ENCODE results near the gene TIMD4.

Gene TIMD4

GRCh38 chr5:156920042-156920860 is 42.8 kb downstream of the TIMD4 start:
- TF ChIP-seq ZNF70 (CRISPR knock-in tag; IDR thresholded peaks at IDR 0.05) (peak; percentile 84), PPARA (CRISPR knock-in tag; IDR thresholded peaks at IDR 0.05; ENCODE audit: borderline replicate concordance) (no peak)
- ATAC-seq: no peak

GRCh38 chr5:156918311-156918845 is 44.6 kb downstream of the TIMD4 start:
- ATAC-seq: no peak
- TF ChIP-seq PATZ1 (CRISPR knock-in tag; IDR thresholded peaks at IDR 0.05; ENCODE audit: borderline replicate concordance): no peak

GRCh38 chr5:156914371-156914737 is 48.7 kb downstream of the TIMD4 start:
- no peak for ATAC-seq
- TF ChIP-seq ZNF70 (CRISPR knock-in tag; IDR thresholded peaks at IDR 0.05): no peak
- TF ChIP-seq OSR1 (CRISPR knock-in tag; IDR thresholded peaks at IDR 0.05): no peak
- TF ChIP-seq CSDC2 (CRISPR knock-in tag; IDR thresholded peaks at IDR 0.05): no peak
- TF ChIP-seq PATZ1 (CRISPR knock-in tag; IDR thresholded peaks at IDR 0.05; ENCODE audit: borderline replicate concordance): no peak
- TF ChIP-seq TCF4 (CRISPR knock-in tag; IDR thresholded peaks at IDR 0.05; ENCODE audit: borderline replicate concordance): no peak
- TF ChIP-seq TOX (CRISPR knock-in tag; IDR thresholded peaks at IDR 0.05; ENCODE audit: borderline replicate concordance): no peak
- TF ChIP-seq ZC3H10 (CRISPR knock-in tag; IDR thresholded peaks at IDR 0.05): no peak
- TF ChIP-seq PPARA (CRISPR knock-in tag; IDR thresholded peaks at IDR 0.05; ENCODE audit: borderline replicate concordance): no peak

- ATAC-seq: no peak
- TF ChIP-seq TCF4 (CRISPR knock-in tag; IDR thresholded peaks at IDR 0.05; ENCODE audit: borderline replicate concordance) (no peak), PATZ1 (CRISPR knock-in tag; IDR thresholded peaks at IDR 0.05; ENCODE audit: borderline replicate concordance) (no peak), ZC3H10 (CRISPR knock-in tag; IDR thresholded peaks at IDR 0.05) (no peak), CSDC2 (CRISPR knock-in tag; IDR thresholded peaks at IDR 0.05) (no peak), ZFP30 (CRISPR knock-in tag; IDR thresholded peaks at IDR 0.05) (no peak), ZNF70 (CRISPR knock-in tag; IDR thresholded peaks at IDR 0.05) (no peak), SNAI2 (CRISPR knock-in tag; IDR thresholded peaks at IDR 0.05) (no peak), ZNF565 (CRISPR knock-in tag; conservative IDR thresholded peaks at IDR 0.05; ENCODE audit: low read depth) (no peak), CSRNP3 (CRISPR knock-in tag; IDR thresholded peaks at IDR 0.05) (no peak), ARNTL (CRISPR knock-in tag; IDR thresholded peaks at IDR 0.05; ENCODE audit: borderline replicate concordance, low read depth) (no peak), OSR1 (CRISPR knock-in tag; IDR thresholded peaks at IDR 0.05) (no peak), ZFP3 (CRISPR knock-in tag; IDR thresholded peaks at IDR 0.05) (no peak)
These were observed 49.2 kb downstream of the TIMD4 start for GRCh38 chr5:156913719-156914370.

- no peak for TF ChIP-seq ZFP30 (CRISPR knock-in tag; IDR thresholded peaks at IDR 0.05)
- no peak for TF ChIP-seq ARNTL (CRISPR knock-in tag; IDR thresholded peaks at IDR 0.05; ENCODE audit: borderline replicate concordance, low read depth)
- TF ChIP-seq SNAI2 (CRISPR knock-in tag; IDR thresholded peaks at IDR 0.05): no peak
- no peak for TF ChIP-seq ZFP3 (CRISPR knock-in tag; IDR thresholded peaks at IDR 0.05)
- no peak for TF ChIP-seq ISL1 (CRISPR knock-in tag; IDR thresholded peaks at IDR 0.05)
- no peak for TF ChIP-seq BACH2 (CRISPR knock-in tag; IDR thresholded peaks at IDR 0.05; ENCODE audit: borderline replicate concordance)
- no peak for TF ChIP-seq PPARA (CRISPR knock-in tag; IDR thresholded peaks at IDR 0.05; ENCODE audit: borderline replicate concordance)
- TF ChIP-seq ZNF8 (CRISPR knock-in tag; IDR thresholded peaks at IDR 0.05): no peak
- no peak for TF ChIP-seq RARB (CRISPR knock-in tag; IDR thresholded peaks at IDR 0.05)
- no peak for TF ChIP-seq CSRNP3 (CRISPR knock-in tag; IDR thresholded peaks at IDR 0.05)
- no peak for TF ChIP-seq ZNF70 (CRISPR knock-in tag; IDR thresholded peaks at IDR 0.05)
- TF ChIP-seq OSR1 (CRISPR knock-in tag; IDR thresholded peaks at IDR 0.05): no peak
- TF ChIP-seq ZC3H10 (CRISPR knock-in tag; IDR thresholded peaks at IDR 0.05): no peak
- no peak for ATAC-seq
These were observed 49.7 kb downstream of the TIMD4 start for GRCh38 chr5:156913355-156913718.
